ENCODE measurements around the gene NOL8.

- no peak for TF ChIP-seq SIN3A (IDR thresholded peaks at IDR 0.05; ENCODE audit: borderline replicate concordance, insufficient read depth, low read length)
- no peak for TF ChIP-seq TAF1 (IDR thresholded peaks at IDR 0.05; ENCODE audit: borderline replicate concordance, insufficient read depth, low read length)
- no peak for TF ChIP-seq POLR2AphosphoS5 (IDR thresholded peaks at IDR 0.05; ENCODE audit: low read depth, low read length)
- TF ChIP-seq, protein P1, sequence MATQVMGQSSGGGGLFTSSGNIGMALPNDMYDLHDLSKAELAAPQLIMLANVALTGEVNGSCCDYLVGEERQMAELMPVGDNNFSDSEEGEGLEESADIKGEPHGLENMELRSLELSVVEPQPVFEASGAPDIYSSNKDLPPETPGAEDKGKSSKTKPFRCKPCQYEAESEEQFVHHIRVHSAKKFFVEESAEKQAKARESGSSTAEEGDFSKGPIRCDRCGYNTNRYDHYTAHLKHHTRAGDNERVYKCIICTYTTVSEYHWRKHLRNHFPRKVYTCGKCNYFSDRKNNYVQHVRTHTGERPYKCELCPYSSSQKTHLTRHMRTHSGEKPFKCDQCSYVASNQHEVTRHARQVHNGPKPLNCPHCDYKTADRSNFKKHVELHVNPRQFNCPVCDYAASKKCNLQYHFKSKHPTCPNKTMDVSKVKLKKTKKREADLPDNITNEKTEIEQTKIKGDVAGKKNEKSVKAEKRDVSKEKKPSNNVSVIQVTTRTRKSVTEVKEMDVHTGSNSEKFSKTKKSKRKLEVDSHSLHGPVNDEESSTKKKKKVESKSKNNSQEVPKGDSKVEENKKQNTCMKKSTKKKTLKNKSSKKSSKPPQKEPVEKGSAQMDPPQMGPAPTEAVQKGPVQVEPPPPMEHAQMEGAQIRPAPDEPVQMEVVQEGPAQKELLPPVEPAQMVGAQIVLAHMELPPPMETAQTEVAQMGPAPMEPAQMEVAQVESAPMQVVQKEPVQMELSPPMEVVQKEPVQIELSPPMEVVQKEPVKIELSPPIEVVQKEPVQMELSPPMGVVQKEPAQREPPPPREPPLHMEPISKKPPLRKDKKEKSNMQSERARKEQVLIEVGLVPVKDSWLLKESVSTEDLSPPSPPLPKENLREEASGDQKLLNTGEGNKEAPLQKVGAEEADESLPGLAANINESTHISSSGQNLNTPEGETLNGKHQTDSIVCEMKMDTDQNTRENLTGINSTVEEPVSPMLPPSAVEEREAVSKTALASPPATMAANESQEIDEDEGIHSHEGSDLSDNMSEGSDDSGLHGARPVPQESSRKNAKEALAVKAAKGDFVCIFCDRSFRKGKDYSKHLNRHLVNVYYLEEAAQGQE (IDR thresholded peaks at IDR 0.05; ENCODE audit: insufficient read depth in 1 of 2, low read depth in 2 of 2, low read length in 2 of 2), result no peak
Measured at GRCh38 chr9:92254381-92255337, 70.5 kb downstream of the NOL8 start.
